Trophoblast cell (in vitro differentiated cells and primary cell): ENCODE data around the gene TREH.

Experiments used
- DNase-seq, 2 donors: peaks; one replicate each; pipeline ENCODE4 v3.0.0-alpha.2; 2016
- H2AFZ ChIP-seq: 2 replicates; pipeline ENCODE4 v1.6.1; 2013; ENCODE audit warnings: low read length, moderate library complexity, mild to moderate bottlenecking; ENCODE audit not compliant: insufficient read depth, poor library complexity
- H2AK5ac ChIP-seq: 2 replicates; pipeline ENCODE4 v1.6.1; 2013; ENCODE audit warnings: mild to moderate bottlenecking, low read length
- H2BK120ac ChIP-seq: 2 replicates; pipeline ENCODE4 v1.6.1; 2013; ENCODE audit warnings: low read length, mild to moderate bottlenecking, moderate library complexity; ENCODE audit not compliant: insufficient read depth, poor library complexity
- H2BK12ac ChIP-seq: 2 replicates; pipeline ENCODE4 v1.6.1; 2013; ENCODE audit warnings: mild to moderate bottlenecking, low read length, moderate library complexity
- H2BK5ac ChIP-seq: 2 replicates; pipeline ENCODE4 v1.6.1; 2013; ENCODE audit warnings: low read length, low read depth, moderate library complexity, mild to moderate bottlenecking; ENCODE audit not compliant: poor library complexity
- H3K14ac ChIP-seq: 2 replicates; pipeline ENCODE4 v1.6.1; 2013; ENCODE audit warnings: mild to moderate bottlenecking, low read length
- H3K18ac ChIP-seq: 2 replicates; pipeline ENCODE4 v1.6.1; 2013; ENCODE audit warnings: mild to moderate bottlenecking, low read length
- H3K23ac ChIP-seq: 2 replicates; pipeline ENCODE4 v1.6.1; 2013; ENCODE audit warnings: low read length
- H3K27ac ChIP-seq: 2 replicates; pipeline ENCODE4 v1.5.1; 2013; ENCODE audit warnings: low read depth, mild to moderate bottlenecking, inconsistent platforms, low read length, moderate library complexity
- H3K27me3 ChIP-seq: 2 replicates; pipeline ENCODE4 v1.6.1; 2013; ENCODE audit warnings: inconsistent platforms, mild to moderate bottlenecking, low read length, moderate library complexity; ENCODE audit not compliant: insufficient read depth
- H3K36me3 ChIP-seq, 2 experiments: 1 replicate in 1 of 2; 2 replicates in 1 of 2; pipeline ENCODE4 v1.6.1; 2013; ENCODE audit warnings: low read length in 2 of 2, mild to moderate bottlenecking in 2 of 2, moderate library complexity in 1 of 2; ENCODE audit not compliant: insufficient read depth in 2 of 2, control insufficient read depth in 1 of 2
- H3K4ac ChIP-seq: 2 replicates; pipeline ENCODE4 v1.6.1; 2013; ENCODE audit warnings: low read depth, mild to moderate bottlenecking, low read length, moderate library complexity
- H3K4me1 ChIP-seq, 2 experiments: 1 replicate in 1 of 2; 2 replicates in 1 of 2; pipeline ENCODE4 v1.6.1; 2013; ENCODE audit warnings: low read length in 2 of 2, mild to moderate bottlenecking in 2 of 2, moderate library complexity in 1 of 2; ENCODE audit not compliant: insufficient read depth in 2 of 2, control insufficient read depth in 1 of 2
- H3K4me2 ChIP-seq: 2 replicates; pipeline ENCODE4 v1.6.1; 2013; ENCODE audit warnings: inconsistent platforms, mild to moderate bottlenecking, low read length, moderate library complexity
- H3K4me3 ChIP-seq: 2 replicates; pipeline ENCODE4 v1.5.1; 2013; ENCODE audit warnings: mild to moderate bottlenecking, low read depth, low read length, inconsistent platforms
- H3K79me1 ChIP-seq: one replicate; pipeline ENCODE4 v1.6.1; 2013; ENCODE audit warnings: low read length
- H3K79me2 ChIP-seq: 2 replicates; pipeline ENCODE4 v1.6.1; 2013; ENCODE audit warnings: low read length, mild to moderate bottlenecking; ENCODE audit not compliant: control insufficient read depth, insufficient read depth, poor library complexity
- H3K9ac ChIP-seq: 2 replicates; pipeline ENCODE4 v1.6.1; 2013; ENCODE audit warnings: mild to moderate bottlenecking, low read length
- H3K9me3 ChIP-seq: 2 replicates; pipeline ENCODE4 v1.6.1; 2013; ENCODE audit warnings: low read depth, mild to moderate bottlenecking, control low read depth, inconsistent platforms, low read length; ENCODE audit not compliant: insufficient read depth
- H4K12ac ChIP-seq: 2 replicates; pipeline ENCODE4 v1.6.1; 2013; ENCODE audit warnings: low read depth, mild to moderate bottlenecking, low read length, moderate library complexity
- H4K8ac ChIP-seq: 2 replicates; pipeline ENCODE4 v1.6.1; 2013; ENCODE audit warnings: low read depth, mild to moderate bottlenecking, low read length, moderate library complexity
- H4K91ac ChIP-seq: one replicate; pipeline ENCODE4 v1.6.1; 2013; ENCODE audit warnings: low read depth, mild to moderate bottlenecking, low read length, moderate library complexity
- WGBS: extraction: QIAGEN DNeasy Blood & Tissue Kit; methylation state at CpG from one replicate; pipeline ENCODE4 v1.1.7; 2013; ENCODE audit warnings: missing lambda C conversion rate; ENCODE audit not compliant: insufficient read length, insufficient coverage; ENCODE audit errors: extremely low coverage; 5-methylcytosine and 5-hydroxymethylcytosine counted together

The TREH gene

GRCh38 chr11:118627566-118627965, 51.9 kb downstream of the TREH start:
- H3K9me3 ChIP-seq = peaks cover 2% of the 10 kb centered on the region

DNA sequence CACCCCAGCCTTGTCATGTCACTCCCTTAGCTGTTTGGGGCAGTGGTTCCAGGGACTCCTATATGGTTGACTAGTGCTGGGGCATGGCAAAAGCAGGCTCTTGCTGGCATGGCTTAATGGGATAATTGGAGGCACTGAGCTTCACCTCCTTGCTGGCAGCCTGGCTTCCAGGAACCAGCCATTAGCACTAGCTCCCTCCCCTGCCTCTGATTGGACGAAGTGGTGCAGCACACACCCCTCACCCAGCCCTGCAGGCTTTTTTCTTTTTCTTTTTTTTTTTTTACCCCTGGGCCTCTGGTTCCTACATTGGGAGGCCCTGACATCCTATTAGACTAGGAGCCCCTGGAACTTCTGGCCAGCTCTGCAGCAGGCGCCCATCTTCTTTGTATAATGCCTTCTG, 53.5 kb downstream of the TREH start:
- Histone ChIP-seq H3K27ac (no peak overlapping the region), H4K8ac (no peak overlapping the region), H3K4me2 (no peak overlapping the region), H2AFZ (no peak overlapping the region), H2AK5ac (no peak overlapping the region), H3K9ac (no peak overlapping the region), H4K91ac (no peak overlapping the region), H3K79me1 (peaks cover 10% of the 10 kb centered on the region), H3K14ac (no peak overlapping the region), H3K4me3 (no peak overlapping the region), H2BK12ac (no peak overlapping the region), H3K27me3 (no peaks in the 10 kb centered on the region), H3K79me2 (peaks cover 3% of the 10 kb centered on the region), H3K4ac (no peak overlapping the region), H3K4me1 (peaks cover 14 to 22% of the 10 kb centered on the region in 2 experiments), H3K23ac (no peak overlapping the region), H2BK5ac (no peak overlapping the region), H2BK120ac (no peak overlapping the region), H4K12ac (no peak overlapping the region), H3K9me3 (peaks cover 2% of the 10 kb centered on the region), H3K18ac (no peak overlapping the region), H3K36me3 (peaks cover 39 to 46% of the 10 kb centered on the region in 2 experiments)
- DNase-seq = no peak
- WGBS = no CpG with 5 or more reads among the region's 2 CpGs

More at GRCh38 chr11:118627566-118627965, 51.9 kb downstream of the TREH start:
- Histone ChIP-seq H3K18ac (no peak overlapping the region), H2AK5ac (no peak overlapping the region), H2BK12ac (no peak overlapping the region), H4K8ac (no peak overlapping the region), H2BK120ac (no peak overlapping the region), H4K12ac (no peak overlapping the region), H3K4me2 (no peak overlapping the region), H3K27ac (no peak overlapping the region), H3K27me3 (no peaks in the 10 kb centered on the region), H3K4me3 (no peak overlapping the region), H3K9ac (no peak overlapping the region), H3K79me2 (no peaks in the 10 kb centered on the region), H3K79me1 (peaks cover 2% of the 10 kb centered on the region), H2BK5ac (no peak overlapping the region), H3K23ac (no peak overlapping the region), H3K4me1 (peaks cover 5 to 11% of the 10 kb centered on the region in 2 experiments), H3K14ac (no peak overlapping the region), H2AFZ (no peak overlapping the region), H3K36me3 (peaks cover 55 to 62% of the 10 kb centered on the region in 2 experiments), H3K4ac (no peak overlapping the region), H4K91ac (no peak overlapping the region)
- WGBS = no CpG with 5 or more reads among the region's 10 CpGs
- no peak for DNase-seq

- Histone ChIP-seq H3K27me3 (no peaks in the 10 kb centered on the region), H3K9ac (no peak overlapping the region), H3K36me3 (peaks cover 37 to 44% of the 10 kb centered on the region in 2 experiments), H4K12ac (no peak overlapping the region), H4K8ac (no peak overlapping the region), H3K18ac (no peak overlapping the region), H2AFZ (no peak overlapping the region), H2BK5ac (no peak overlapping the region), H2BK12ac (no peak overlapping the region), H3K9me3 (peaks cover 2% of the 10 kb centered on the region), H3K79me1 (peaks cover 16% of the 10 kb centered on the region), H3K23ac (no peak overlapping the region), H3K4me1 (peaks cover 20 to 30% of the 10 kb centered on the region in 2 experiments), H3K4me2 (no peak overlapping the region), H3K4me3 (no peak overlapping the region), H4K91ac (no peak overlapping the region), H3K14ac (no peak overlapping the region), H3K27ac (no peak overlapping the region), H2BK120ac (no peak overlapping the region), H3K4ac (no peak overlapping the region), H3K79me2 (peaks cover 3% of the 10 kb centered on the region), H2AK5ac (no peak overlapping the region)
- WGBS = no CpG with 5 or more reads among the region's 6 CpGs
- DNase-seq = no peak
These were observed 54.3 kb downstream of the TREH start for GRCh38 chr11:118625036-118625690.

GRCh38 chr11:118623269-118623655, 56.2 kb downstream of the TREH start:
- DNase-seq = peak; percentile 16 to 20
- Histone ChIP-seq H2AFZ (no peak overlapping the region), H2BK5ac (no peak overlapping the region), H2BK12ac (no peak overlapping the region), H4K8ac (no peak overlapping the region), H3K79me2 (peaks cover 8% of the 10 kb centered on the region), H3K18ac (no peak overlapping the region), H3K4me2 (no peak overlapping the region), H2BK120ac (no peak overlapping the region), H3K27ac (no peak overlapping the region), H3K4me1 (peaks cover 29 to 43% of the 10 kb centered on the region in 2 experiments), H3K4ac (no peak overlapping the region), H4K12ac (no peak overlapping the region), H3K79me1 (peaks cover 25% of the 10 kb centered on the region), H3K27me3 (no peaks in the 10 kb centered on the region), H3K9me3 (peaks cover 2% of the 10 kb centered on the region), H3K23ac (no peak overlapping the region), H3K4me3 (no peak overlapping the region), H4K91ac (no peak overlapping the region), H2AK5ac (no peak overlapping the region), H3K9ac (no peak overlapping the region), H3K14ac (no peak overlapping the region), H3K36me3 (peaks cover 26 to 29% of the 10 kb centered on the region in 2 experiments)
- WGBS = no CpG with 5 or more reads among the region's 4 CpGs
